ENCODE measurements around the gene KIAA0753.

GRCh38 chr17:6602141-6602540, 38.4 kb downstream of the KIAA0753 start:
- no peak for TF ChIP-seq CTCF (conservative IDR thresholded peaks at IDR 0.05; ENCODE audit: low read depth, low read length)
- TF ChIP-seq POLR2A (IDR thresholded peaks at IDR 0.05; ENCODE audit: low read depth, low read length), result no peak
